ENCODE measurements around the gene NR3C2. TPM values are rescaled to one million over a fixed set of nuclear protein-coding genes. Genes with fewer than 3 reads are reported as not detected.

NR3C2 gene
- total RNA-seq, 2 donors from 2014 or later, result 0.44 to 0.82 TPM

DNA sequence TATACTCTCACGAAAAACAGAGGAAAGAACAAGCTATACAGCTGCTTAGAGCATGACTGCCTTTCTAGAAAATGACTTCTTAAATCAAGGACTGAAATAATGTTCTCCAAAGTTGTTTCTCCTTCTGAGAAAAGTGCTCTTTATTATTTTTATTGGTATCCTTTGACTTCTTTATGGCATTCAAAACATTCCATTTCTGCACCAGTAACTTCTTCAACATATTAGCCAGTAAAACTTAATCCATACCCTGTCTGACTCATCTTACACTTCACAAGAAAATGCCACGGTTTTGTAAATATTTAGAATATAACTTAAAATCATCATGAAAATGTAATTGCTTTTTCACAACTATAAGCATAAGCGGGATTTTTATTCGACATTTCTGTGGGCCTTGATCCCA, 180.4 kb downstream of the NR3C2 start:
- Histone ChIP-seq H3K9me3 (ENCODE audit: control insufficient read depth, low read length) (no peaks in the 10 kb centered on the region), H3K4me1 (ENCODE audit: control insufficient read depth, insufficient read depth, low read length) (no peaks in the 10 kb centered on the region), H3K9ac (ENCODE audit: extremely low read depth, low read length, poor library complexity, severe bottlenecking) (no peak overlapping the region), H3K27ac (ENCODE audit: low read depth, low read length) (no peak overlapping the region), H3K4me3 (ENCODE audit: low read length) (no peak overlapping the region), H3K36me3 (ENCODE audit: control insufficient read depth, insufficient read depth, low read length) (no peaks in the 10 kb centered on the region), H3K27me3 (ENCODE audit: control insufficient read depth, insufficient read depth, low read length, poor library complexity, severe bottlenecking) (no peaks in the 10 kb centered on the region)
- Mint-ChIP-seq H3K4me3 (no peak overlapping the region), H3K27me3 (ENCODE audit: insufficient read depth) (no peaks in the 10 kb centered on the region), H3K27ac (no peak overlapping the region), H3K4me1 (no peaks in the 10 kb centered on the region), H3K9me3 (no peaks in the 10 kb centered on the region), H3K36me3 (ENCODE audit: low read depth) (no peaks in the 10 kb centered on the region)
- no peak for DNase-seq
- 71 to 82% methylated on average over 3 to 4 of the region's 4 CpGs for WGBS, 2 experiments (ENCODE audit: insufficient coverage in 1 of 2, insufficient read length in 1 of 2)
- TF ChIP-seq, protein P1, sequence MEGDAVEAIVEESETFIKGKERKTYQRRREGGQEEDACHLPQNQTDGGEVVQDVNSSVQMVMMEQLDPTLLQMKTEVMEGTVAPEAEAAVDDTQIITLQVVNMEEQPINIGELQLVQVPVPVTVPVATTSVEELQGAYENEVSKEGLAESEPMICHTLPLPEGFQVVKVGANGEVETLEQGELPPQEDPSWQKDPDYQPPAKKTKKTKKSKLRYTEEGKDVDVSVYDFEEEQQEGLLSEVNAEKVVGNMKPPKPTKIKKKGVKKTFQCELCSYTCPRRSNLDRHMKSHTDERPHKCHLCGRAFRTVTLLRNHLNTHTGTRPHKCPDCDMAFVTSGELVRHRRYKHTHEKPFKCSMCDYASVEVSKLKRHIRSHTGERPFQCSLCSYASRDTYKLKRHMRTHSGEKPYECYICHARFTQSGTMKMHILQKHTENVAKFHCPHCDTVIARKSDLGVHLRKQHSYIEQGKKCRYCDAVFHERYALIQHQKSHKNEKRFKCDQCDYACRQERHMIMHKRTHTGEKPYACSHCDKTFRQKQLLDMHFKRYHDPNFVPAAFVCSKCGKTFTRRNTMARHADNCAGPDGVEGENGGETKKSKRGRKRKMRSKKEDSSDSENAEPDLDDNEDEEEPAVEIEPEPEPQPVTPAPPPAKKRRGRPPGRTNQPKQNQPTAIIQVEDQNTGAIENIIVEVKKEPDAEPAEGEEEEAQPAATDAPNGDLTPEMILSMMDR (conservative IDR thresholded peaks at IDR 0.05), result no peak

DNA sequence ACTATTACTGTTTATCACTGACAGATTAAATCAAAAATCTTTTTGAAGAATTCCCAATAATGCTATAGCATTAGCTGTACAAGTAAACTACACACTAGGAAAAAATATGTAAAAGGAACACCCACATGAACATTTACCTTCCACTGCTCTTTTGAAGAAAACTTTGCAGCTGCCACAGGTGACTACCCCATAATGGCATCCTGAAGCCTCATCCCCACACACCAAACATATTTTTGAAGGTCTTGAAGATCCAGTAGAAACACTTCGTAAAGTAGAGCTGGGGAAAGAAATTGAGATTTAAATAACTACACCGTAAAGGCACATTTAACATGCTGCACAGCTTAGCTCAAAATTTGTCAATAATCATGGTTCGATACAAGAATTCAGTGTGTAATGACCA, 182.4 kb downstream of the NR3C2 start:
- no peak overlapping the region for H3K27ac Mint-ChIP-seq
- H3K9ac ChIP-seq (ENCODE audit: extremely low read depth, low read length, poor library complexity, severe bottlenecking), result no peak overlapping the region
- 92 to 97% methylated on average over 3 of the region's 3 CpGs for WGBS, 2 experiments (ENCODE audit: insufficient coverage in 1 of 2, insufficient read length in 1 of 2)

DNA sequence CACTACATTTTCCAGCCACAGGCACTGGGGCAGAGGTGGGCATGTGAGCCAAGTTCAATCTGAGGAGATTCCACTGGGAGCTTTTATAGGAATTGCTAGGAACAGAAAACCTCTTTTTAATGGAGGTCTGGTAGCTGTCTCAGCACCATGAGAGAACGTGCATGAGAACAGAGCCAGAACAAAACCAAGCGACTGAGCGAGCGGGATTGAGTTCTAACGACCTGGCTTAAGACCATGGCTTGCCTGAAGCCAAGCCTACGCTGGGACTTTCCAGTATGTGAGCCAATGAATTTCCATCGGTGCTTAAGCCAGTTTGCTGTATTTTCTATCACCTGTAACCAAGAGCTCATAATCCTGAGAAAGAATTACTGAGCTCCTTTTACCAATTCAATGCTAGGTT, 183.7 kb downstream of the NR3C2 start:
- Mint-ChIP-seq H3K4me1 (peaks cover 4% of the 10 kb centered on the region), H3K9me3 (no peaks in the 10 kb centered on the region), H3K27ac (no peak overlapping the region), H3K4me3 (no peak overlapping the region), H3K36me3 (ENCODE audit: low read depth) (no peaks in the 10 kb centered on the region), H3K27me3 (ENCODE audit: insufficient read depth) (no peaks in the 10 kb centered on the region)
- Histone ChIP-seq H3K27me3 (ENCODE audit: control insufficient read depth, insufficient read depth, low read length, poor library complexity, severe bottlenecking) (no peaks in the 10 kb centered on the region), H3K36me3 (ENCODE audit: control insufficient read depth, insufficient read depth, low read length) (no peaks in the 10 kb centered on the region), H3K4me3 (ENCODE audit: low read length) (no peak overlapping the region), H3K4me1 (ENCODE audit: control insufficient read depth, insufficient read depth, low read length) (no peaks in the 10 kb centered on the region), H3K27ac (ENCODE audit: low read depth, low read length) (no peak overlapping the region), H3K9ac (ENCODE audit: extremely low read depth, low read length, poor library complexity, severe bottlenecking) (no peak overlapping the region), H3K9me3 (ENCODE audit: control insufficient read depth, low read length) (no peaks in the 10 kb centered on the region)
- TF ChIP-seq, protein P1 (conservative IDR thresholded peaks at IDR 0.05), result no peak
- WGBS, 2 experiments (ENCODE audit: insufficient coverage in 1 of 2, insufficient read length in 1 of 2), result 92 to 97% methylated on average over 6 to 7 of the region's 7 CpGs
- DNase-seq, result no peak

More for the DNA sequence above, 182.4 kb downstream of the NR3C2 start:
- no peak for DNase-seq
- Histone ChIP-seq H3K36me3 (ENCODE audit: control insufficient read depth, insufficient read depth, low read length) (no peaks in the 10 kb centered on the region), H3K27me3 (ENCODE audit: control insufficient read depth, insufficient read depth, low read length, poor library complexity, severe bottlenecking) (no peaks in the 10 kb centered on the region), H3K4me1 (ENCODE audit: control insufficient read depth, insufficient read depth, low read length) (no peaks in the 10 kb centered on the region), H3K4me3 (ENCODE audit: low read length) (no peak overlapping the region), H3K9me3 (ENCODE audit: control insufficient read depth, low read length) (no peaks in the 10 kb centered on the region), H3K27ac (ENCODE audit: low read depth, low read length) (no peak overlapping the region)
- no peaks in the 10 kb centered on the region for H3K9me3 Mint-ChIP-seq
- TF ChIP-seq, protein P1 (conservative IDR thresholded peaks at IDR 0.05), result no peak
- no peak overlapping the region for H3K4me3 Mint-ChIP-seq
- no peaks in the 10 kb centered on the region for H3K4me1 Mint-ChIP-seq
- H3K36me3 Mint-ChIP-seq (ENCODE audit: low read depth), result no peaks in the 10 kb centered on the region
- H3K27me3 Mint-ChIP-seq (ENCODE audit: insufficient read depth), result no peaks in the 10 kb centered on the region
